GM19324 (cell line): ENCODE results near the gene PDLIM1.
"Not testable (repeated sequence)": the region's sequence is repeated elsewhere in the genome, so short reads cannot be mapped to it uniquely, and the experiment has no call there.

Source experiments
- ATAC-seq: cut with Tn5 transposase; IDR thresholded peaks from one replicate; pipeline ENCODE4 v1.9.1; 2021; ENCODE audit warnings: mild to moderate bottlenecking, moderate library complexity; ENCODE audit not compliant: unreplicated experiment, low FRiP score

Gene PDLIM1

DNA sequence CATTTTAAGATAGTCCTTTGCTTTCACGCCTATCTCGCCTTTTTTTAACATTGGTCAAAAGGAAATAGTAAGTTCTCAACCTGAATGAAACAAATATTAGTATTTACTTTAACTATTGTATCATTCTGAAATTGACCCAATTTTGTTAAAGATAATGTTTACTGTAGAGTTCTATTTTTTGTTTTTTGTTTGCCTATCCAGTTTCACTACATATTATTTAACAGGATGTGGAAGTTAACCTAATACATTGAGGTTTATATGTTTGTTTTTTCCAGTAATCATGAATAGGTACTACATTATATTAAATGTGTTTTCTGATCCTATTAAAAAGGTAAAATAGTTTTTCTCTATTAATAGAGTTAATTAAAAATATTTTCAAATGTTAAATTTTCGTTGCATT lies 70.3 kb downstream of the PDLIM1 start:
- no peak for ATAC-seq

DNA sequence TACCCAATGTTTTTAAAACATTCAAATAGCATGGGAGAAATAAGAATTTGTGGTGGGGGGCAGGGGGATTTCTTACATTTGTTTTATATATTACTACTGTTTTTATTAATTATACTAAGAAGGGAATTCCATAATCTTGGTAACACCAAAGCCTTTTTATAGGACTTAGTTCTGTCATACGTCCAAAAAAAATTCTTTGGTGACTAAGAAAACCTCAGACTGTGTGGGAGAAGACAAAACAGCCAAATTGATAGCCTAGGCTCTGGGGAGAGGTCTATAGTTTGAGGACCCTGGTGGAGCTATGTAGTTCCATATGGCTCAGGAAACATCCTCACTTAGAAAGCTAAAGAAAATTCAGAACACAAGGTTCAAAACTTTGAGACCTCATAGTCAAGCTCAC lies 73.3 kb downstream of the PDLIM1 start:
- no peak for ATAC-seq

DNA sequence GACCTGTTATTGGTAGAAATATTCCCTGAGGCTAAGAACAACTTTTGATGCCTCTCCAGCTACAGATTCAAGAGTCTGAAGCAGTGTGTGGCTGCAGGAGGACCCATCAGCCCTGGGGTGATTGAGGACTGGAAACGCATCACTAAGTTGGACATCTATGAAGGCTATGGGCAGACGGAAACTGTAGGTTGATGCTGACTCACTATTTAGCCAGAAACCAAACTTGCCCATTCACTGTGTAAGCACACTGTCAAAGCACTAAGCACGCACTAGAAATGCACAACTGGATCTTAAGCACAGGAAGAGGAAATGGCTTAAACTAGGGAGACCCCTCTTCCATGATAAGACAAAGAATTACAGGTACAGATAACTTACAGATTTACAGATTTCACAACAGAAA lies 76.0 kb downstream of the PDLIM1 start:
- ATAC-seq: no peak

DNA sequence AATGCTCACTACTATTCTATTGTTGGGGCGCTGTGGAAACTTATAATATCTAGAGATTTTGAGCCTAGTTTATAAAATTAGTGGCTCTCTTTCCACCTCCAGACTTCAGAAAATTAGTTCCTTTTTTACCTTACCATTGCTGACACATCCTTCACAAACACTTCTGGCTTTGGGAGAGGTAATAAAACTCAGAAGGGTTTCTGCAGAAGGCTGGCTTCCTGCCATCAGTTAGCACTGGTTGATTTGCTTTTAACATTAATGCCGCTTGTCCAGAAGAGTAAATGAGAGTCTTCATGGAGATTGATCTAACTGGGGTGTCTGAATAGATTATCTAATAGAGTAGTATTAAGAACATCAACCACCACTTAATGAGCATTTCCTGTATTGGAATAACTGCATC lies 76.4 kb downstream of the PDLIM1 start:
- ATAC-seq: no peak

DNA sequence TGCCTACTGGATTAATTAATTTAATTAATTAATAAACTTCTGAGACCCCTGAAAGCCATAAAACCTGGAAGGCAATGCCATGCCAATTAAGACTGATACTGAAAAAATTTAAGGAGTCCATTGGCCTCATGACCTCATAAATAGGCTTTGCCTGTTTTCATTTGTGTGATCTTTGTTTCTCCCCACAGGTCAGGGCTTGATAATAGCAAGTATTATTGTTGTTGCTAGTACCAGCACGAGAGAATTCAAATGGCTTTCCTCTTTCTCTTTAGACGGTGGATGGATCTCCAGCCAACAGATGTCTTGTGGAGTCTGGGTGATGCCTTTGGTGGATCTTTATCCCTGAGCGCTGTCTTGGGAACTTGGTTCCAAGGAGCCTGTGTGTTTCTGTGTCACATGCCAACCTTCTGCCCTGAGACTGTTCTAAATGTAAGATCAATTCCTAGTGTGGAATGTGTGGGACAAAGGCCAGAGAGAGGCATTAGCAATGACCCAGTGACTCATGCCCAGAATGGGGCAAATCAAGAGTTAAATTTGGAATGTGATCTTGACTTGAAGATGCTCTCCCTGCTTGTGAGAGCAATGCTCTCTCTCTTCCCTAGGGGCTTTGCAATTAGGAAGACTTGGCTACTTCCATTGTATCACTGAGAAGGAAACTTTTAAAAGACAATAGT lies 79.1 kb downstream of the PDLIM1 start:
- ATAC-seq: no peak

DNA sequence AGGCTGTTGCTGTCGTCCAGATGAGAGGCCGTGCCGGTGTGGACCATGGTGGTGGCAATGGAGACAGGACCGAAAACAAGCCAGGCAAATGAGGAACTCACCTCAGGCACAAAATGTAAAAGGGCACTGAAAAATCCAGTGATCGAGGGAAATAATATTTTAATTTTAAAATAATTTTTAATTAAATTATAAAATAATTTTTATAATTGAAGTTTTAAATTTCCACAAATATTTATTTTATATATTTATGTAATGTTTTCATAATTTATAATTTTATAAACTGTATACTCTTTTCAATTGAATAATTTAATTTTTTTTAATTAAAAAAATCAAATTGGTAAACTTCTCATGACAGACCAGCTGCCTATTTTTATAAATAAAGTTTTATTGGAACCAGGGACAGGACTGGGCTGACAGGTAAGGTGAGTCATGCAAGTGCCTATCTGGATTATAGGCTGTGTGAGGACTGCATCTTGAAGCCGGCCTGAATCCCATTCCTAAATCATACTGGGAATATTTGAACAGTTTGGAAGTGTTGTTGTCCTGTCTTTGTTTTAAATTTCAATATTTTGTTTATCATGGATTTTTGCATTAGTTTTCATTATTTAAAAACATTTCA lies 81.2 kb downstream of the PDLIM1 start:
- no peak for ATAC-seq

DNA sequence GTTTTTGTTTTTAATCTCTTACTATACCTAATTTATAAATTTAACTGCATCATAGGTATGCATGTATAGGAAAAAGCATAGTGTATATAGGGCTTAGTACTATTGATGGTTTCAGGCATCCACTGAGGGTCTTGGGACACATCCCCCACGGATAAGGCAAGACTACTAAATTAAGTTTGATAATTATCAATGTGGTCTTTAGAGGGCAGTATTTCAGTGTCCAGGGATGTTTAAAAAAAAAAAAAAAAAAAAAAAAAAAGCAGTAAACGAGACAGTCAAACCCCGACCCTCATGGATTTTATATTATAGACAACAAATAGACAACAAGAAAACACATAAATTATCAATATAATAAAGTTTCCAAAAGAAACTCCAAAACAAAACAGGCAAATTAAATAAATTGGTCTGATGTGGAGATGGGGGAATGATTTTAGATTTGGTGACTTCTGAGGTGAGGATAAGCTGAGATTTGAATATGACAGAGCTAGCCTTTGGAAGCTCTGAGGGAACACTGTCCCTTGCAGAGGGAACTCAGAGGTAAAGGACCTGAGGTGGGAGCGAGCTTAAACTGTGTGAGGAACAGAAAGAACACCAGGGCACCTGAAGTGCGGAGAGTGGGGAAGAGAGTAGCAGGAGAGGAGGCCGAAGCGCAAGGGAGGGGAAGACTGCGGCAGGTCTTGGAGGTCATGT lies 82.0 kb downstream of the PDLIM1 start:
- no peak for ATAC-seq

DNA sequence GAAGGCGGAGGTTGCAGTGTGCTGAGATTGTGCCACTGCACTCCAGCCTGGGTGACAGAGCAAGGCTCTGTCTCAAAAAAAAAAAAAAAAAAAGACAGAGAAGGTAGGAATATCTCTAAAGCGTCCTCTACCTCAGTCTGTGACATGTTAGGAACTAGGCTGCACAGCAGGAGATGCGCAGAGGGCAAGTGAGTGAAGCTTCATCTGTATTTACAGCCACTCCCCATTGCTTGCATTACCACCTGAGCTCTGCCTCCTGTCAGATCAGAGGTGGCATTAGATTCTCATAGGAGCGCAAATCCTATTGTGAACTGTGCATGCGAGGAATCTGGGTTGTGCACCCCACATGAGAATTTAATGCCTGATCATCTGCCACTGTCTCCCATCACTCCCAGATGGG lies 87.9 kb downstream of the PDLIM1 start:
- not testable (repeated sequence) for ATAC-seq

DNA sequence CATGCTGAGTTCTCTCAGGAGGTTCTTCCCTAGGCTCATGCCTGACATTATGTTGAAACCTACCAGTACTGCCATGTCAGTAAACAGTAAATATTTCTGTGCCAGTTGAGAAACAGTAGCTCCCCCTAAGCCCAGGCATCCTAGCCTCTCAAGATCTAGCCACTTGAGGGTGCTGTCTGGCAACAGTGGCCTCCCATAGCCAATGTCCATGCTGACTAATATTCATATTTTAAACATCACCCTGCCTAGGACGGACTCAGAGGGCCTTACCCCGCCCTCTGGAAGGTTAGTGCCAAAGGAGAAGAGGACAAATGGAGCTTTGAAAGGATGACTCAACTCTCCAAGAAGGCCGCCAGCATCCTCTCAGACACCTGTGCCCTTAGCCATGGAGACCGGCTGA lies 89.1 kb downstream of the PDLIM1 start:
- no peak for ATAC-seq

DNA sequence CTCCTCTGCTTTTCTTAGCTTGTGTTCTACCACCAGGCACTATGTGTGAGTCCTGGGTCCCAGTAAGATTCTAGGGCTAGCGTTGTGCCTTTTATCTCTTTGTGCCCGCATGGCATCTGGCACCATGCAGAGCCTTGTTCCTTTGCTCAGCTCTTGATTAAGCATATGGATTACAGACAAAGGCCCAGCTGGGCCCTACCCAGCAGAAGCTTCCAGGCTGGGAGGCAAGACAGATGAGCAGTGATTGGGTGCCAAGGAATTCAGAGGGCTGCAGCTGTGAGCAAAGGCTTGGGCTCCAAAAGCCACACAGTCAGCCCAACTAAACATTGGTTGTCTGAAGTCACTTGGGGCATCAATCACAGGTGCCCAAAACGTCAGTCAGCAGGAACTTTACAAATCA lies 94.8 kb downstream of the PDLIM1 start:
- no peak for ATAC-seq

DNA sequence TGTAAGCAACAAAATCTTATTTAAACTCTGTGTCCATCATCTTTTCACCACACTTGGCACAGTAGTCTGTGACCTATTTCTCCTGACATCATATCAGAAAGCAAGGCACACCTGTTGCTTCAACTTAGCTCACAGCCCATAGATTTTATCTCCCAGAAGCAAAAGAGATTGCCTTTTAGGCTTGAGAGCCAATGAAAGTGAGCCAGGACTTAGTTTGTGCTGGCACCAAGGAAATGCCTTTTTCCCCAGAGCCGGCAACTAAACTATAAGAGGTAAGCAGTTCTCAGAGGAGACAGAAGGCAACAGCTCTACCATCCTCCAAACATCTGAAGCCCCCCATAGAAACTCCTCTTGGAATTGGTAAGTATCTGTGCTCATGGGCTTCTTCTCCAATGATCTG lies 96.9 kb downstream of the PDLIM1 start, which contains the start of gene ACSM6:
ACSM6 (plus strand) TSS at position 295 of the 400 bp plus-strand sequence. CDS start 248 bp downstream, outside the sequence.
- ATAC-seq: no peak

DNA sequence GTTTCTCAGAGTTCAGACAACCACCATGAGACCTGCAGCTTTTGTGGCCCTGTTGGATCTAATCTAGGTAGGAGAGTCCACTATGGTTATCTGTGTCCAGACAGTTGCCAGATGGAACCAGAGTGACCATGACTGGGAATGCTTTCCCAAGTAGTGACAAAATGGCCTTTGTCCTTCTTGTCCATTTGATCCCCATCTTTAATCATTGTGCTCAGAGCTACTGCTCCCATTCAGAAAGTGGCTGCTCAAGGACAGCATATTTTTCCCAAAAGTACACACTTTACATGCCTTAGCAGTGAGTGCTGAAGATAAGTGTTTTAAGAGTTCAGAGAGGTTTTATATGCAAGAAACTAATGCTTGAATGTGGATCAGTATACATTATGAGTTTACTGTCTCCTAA lies 102.2 kb downstream of the PDLIM1 start:
- ATAC-seq: no peak

DNA sequence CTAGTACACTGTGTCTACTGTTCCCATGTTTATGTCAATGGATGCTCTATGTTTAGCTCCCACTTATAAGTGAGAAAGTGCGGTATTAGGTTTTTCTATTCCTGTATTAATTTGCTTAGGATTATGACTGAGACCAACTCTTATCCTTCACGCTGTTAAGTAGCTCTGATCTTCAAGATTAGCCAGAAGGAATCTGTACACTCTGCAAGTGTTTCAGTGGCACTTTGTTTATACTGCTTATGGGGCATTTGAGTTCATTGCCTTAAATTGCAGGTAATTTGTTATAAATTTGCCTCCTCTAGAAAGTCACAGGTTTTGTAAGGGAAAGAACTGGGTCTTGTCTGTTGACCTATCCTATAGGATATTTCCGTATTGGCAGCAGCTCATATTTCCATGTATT lies 103.2 kb downstream of the PDLIM1 start:
- no peak for ATAC-seq
